ENCODE measurements around the gene TCF4.

- TF ChIP-seq POLR2A (IDR thresholded peaks at IDR 0.05) = no peak
- TF ChIP-seq, protein P1, sequence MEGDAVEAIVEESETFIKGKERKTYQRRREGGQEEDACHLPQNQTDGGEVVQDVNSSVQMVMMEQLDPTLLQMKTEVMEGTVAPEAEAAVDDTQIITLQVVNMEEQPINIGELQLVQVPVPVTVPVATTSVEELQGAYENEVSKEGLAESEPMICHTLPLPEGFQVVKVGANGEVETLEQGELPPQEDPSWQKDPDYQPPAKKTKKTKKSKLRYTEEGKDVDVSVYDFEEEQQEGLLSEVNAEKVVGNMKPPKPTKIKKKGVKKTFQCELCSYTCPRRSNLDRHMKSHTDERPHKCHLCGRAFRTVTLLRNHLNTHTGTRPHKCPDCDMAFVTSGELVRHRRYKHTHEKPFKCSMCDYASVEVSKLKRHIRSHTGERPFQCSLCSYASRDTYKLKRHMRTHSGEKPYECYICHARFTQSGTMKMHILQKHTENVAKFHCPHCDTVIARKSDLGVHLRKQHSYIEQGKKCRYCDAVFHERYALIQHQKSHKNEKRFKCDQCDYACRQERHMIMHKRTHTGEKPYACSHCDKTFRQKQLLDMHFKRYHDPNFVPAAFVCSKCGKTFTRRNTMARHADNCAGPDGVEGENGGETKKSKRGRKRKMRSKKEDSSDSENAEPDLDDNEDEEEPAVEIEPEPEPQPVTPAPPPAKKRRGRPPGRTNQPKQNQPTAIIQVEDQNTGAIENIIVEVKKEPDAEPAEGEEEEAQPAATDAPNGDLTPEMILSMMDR (IDR thresholded peaks at IDR 0.05) = no peak
- TF ChIP-seq POLR2AphosphoS5 (IDR thresholded peaks at IDR 0.05) = no peak
- TF ChIP-seq EP300 (IDR thresholded peaks at IDR 0.05) = no peak
Measured at GRCh38 chr18:55576001-55576400, 12.0 kb downstream of the TCF4 start.

Data from sigmoid colon (tissue), 4 donors.